ENCODE results near the gene FGGY.

GRCh38 chr1:59427155-59427554, 130.3 kb downstream of the FGGY start:
- TF ChIP-seq CTCF (IDR thresholded peaks at IDR 0.05) = no peak
- TF ChIP-seq POLR2A (IDR thresholded peaks at IDR 0.05) = no peak

Measured in body of pancreas (tissue), 4 donors.